T-helper 17 cell (primary cell): ENCODE data around the gene SFI1. TPM values are rescaled to one million over a fixed set of nuclear protein-coding genes. Genes with fewer than 3 reads are reported as not detected.
"Not testable (repeated sequence)": the region's sequence is repeated elsewhere in the genome, so short reads cannot be mapped to it uniquely, and the experiment has no call there.

ENCODE experiments used
- ATAC-seq: fragments of 150-1000 bp; cut with Tn5 transposase; 2 replicates; pipeline ENCODE4 v1.10.0; 2021; ENCODE audit warnings: mild to moderate bottlenecking, moderate library complexity
- DNase-seq, 3 donors: peaks; one replicate each; pipeline versions ENCODE4 v3.0.0 to v3.0.0-alpha.2; 2020 to 2021
- H3K9me3 ChIP-seq: one replicate; pipeline ENCODE4 v1.7.0; 2013; ENCODE audit warnings: low read length, mild to moderate bottlenecking; ENCODE audit not compliant: control insufficient read depth, poor library complexity, severe bottlenecking
- H3K27ac Mint-ChIP-seq: one replicate; pipeline ENCODE4 v1.8.0; 2022; ENCODE audit warnings: mild to moderate bottlenecking, moderate library complexity, mixed read lengths
- H3K27me3 Mint-ChIP-seq: one replicate; pipeline ENCODE4 v1.8.0; 2022; ENCODE audit warnings: mixed read lengths
- H3K36me3 Mint-ChIP-seq: one replicate; pipeline ENCODE4 v1.8.0; 2022; ENCODE audit warnings: low read depth, mixed read lengths
- H3K4me1 Mint-ChIP-seq: one replicate; pipeline ENCODE4 v1.8.0; 2022; ENCODE audit warnings: mild to moderate bottlenecking, mixed read lengths
- H3K4me3 Mint-ChIP-seq: one replicate; pipeline ENCODE4 v1.8.0; 2022; ENCODE audit warnings: mild to moderate bottlenecking, moderate library complexity, mixed read lengths
- total RNA-seq, 4 donors: library from RNA in 2 of 4; stranded (reverse) in 2 of 4; gene quantifications; one replicate each; pipeline ENCODE4 v1.2.3 and lab custom pipeline; 2022 to 2026

The SFI1 gene
- total RNA-seq, 2 donors from 2014 or later: 185 to 189 TPM

DNA sequence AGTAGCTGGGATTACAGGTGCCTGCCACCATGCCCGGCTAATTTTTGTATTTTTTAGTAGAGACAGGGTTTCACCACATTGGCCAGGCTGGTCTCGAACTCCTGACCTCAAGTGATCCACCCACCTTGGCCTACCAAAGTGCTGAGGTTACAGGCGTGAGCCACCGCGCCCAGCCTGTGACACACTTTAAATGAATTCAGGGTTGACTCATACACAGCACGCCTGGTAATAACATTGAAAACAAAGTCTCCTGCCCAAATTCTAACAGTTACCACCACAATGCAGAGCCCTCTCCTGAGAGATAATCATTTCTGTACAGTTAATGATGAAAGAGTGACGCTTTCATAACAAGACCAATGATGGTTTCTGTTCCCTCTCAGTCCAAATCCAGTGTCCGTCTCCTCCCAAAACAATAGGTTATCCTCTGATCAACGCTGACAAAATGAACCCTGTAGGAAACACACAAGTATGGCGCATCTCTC lies 164.6 kb downstream of the SFI1 start:
- not testable (repeated sequence) for DNase-seq, H3K27me3 Mint-ChIP-seq, H3K9me3 ChIP-seq, H3K36me3 Mint-ChIP-seq, ATAC-seq
- H3K4me3 Mint-ChIP-seq: peak overlapping the region; percentile 100
- peaks cover 33% of the 10 kb centered on the region for H3K4me1 Mint-ChIP-seq
- peak overlapping the region; percentile 96 for H3K27ac Mint-ChIP-seq

DNA sequence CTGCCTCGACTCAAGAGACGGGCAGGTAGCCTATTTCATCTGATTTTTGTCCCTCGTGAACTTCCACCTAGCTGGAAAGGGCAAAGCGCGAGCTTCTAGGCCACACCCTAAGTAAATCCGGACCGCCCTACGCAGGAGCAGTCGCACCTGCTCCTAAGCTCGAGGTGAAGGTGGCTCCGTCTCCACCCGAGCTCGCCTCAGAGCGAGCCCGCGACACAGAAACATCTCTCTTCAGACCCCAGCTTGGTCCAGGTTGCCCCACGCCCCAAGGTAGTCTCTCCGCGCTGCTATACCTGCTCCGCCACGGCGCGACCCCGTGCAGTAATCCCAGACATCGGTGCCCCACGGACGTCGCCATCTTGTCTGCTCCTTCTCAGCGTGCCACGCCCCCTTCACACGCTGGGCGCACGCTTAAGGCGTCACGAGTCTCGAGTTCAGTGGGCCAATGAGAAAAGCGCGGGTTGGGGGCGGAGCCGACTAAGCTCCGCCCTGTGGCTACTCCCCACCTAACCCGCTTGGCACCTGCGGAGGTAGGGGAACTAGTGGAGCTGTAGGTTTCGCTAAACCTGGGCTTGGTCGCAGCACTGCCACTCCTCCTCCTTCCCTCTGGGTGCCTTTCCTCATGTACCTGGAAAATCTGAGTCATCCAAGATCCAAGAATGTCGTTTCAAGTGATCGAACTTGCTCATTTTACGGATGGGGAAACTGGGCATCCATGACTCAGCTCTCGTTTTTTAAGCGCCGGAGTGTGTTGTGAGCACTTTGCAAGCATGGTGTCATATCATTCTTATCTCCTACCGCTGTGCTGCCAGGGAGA lies 165.7 kb downstream of the SFI1 start, which contains the start of gene PISD:
Gene PISD (minus strand): TSS at position 365 of the 817 bp plus-strand sequence. CDS start 7 bp downstream, at position 358.
- peaks cover 5% of the 10 kb centered on the region for H3K36me3 Mint-ChIP-seq
- peaks cover 31% of the 10 kb centered on the region for H3K4me1 Mint-ChIP-seq
- no peaks in the 10 kb centered on the region for H3K9me3 ChIP-seq
- DNase-seq (peak; percentile 89 to 95 (median 94)), ATAC-seq (peak; percentile 94)
- H3K27ac Mint-ChIP-seq: peak within 1 kb of the TSS; percentile 96
- no peaks in the 10 kb centered on the region for H3K27me3 Mint-ChIP-seq
- peak within 1 kb of the TSS; percentile 100 for H3K4me3 Mint-ChIP-seq

DNA sequence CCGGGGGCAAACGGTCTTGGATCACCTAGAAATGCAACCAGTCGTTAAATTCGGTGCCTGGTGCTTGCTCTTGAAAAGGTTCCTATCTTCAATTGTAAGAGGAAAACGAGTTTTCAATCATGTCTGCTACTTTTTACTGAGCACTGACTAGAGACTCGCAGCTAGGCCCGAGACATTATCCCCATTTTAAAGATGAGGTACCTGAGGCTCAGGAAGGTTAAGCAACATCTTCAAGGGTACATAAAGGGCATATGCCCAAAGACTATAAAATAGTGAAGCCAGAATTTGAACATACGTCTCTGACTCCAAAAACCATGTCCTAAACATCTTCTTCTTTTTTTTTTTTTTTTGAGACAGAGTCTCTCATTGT lies 166.3 kb downstream of the SFI1 start:
- DNase-seq (no peak), ATAC-seq (no peak)
- peaks cover 30% of the 10 kb centered on the region for H3K4me1 Mint-ChIP-seq
- peak overlapping the region; percentile 100 for H3K4me3 Mint-ChIP-seq
- no peaks in the 10 kb centered on the region for H3K27me3 Mint-ChIP-seq
- peaks cover 5% of the 10 kb centered on the region for H3K36me3 Mint-ChIP-seq
- no peaks in the 10 kb centered on the region for H3K9me3 ChIP-seq
- peak overlapping the region; percentile 96 for H3K27ac Mint-ChIP-seq

Other genes starting within 250 kb of the SFI1 start
- gene PIK3IP1, start 204.0 kb upstream of the SFI1 start, total RNA-seq: 100 to 1,000 TPM; 388 to 426 TPM
- 10 to 100 TPM; 35.0 to 38.9 TPM for gene PATZ1, start 150.2 kb upstream of the SFI1 start, total RNA-seq
- 10 to 100 TPM; 33.2 to 50.9 TPM for gene DRG1, start 96.9 kb upstream of the SFI1 start, total RNA-seq
- gene EIF4ENIF1, start 6.7 kb upstream of the SFI1 start, total RNA-seq: 10 to 100 TPM; 24.2 to 26.4 TPM
- 10 to 100 TPM; 37.6 to 38.3 TPM for gene PISD, start 165.7 kb downstream of the SFI1 start, total RNA-seq